Measurements from ENCODE around the gene TSPAN15. TPM values are rescaled to one million over a fixed set of nuclear protein-coding genes. Genes with fewer than 3 reads are reported as not detected.

The TSPAN15 gene
- total RNA-seq, 6 experiments from 2014 or later = 2.3 to 8.3 (median 3.3) TPM

- no peak overlapping the region for H3K4me3 ChIP-seq
- no peak overlapping the region for H3K27ac ChIP-seq
- intact Hi-C loops (cut with DNase I) = no loop called here
- no peaks in the 10 kb centered on the region for H3K9me3 ChIP-seq
- ATAC-seq (no peak), DNase-seq (no peak)
- TF ChIP-seq CTCF (IDR thresholded peaks at IDR 0.05) (no peak), POLR2A (IDR thresholded peaks at IDR 0.05) (no peak)
- no peaks in the 10 kb centered on the region for H3K4me1 ChIP-seq
- WGBS (ENCODE audit: insufficient coverage, low coverage, low lambda C conversion rate, missing lambda C conversion rate) = 69% methylated on average over 6 of the region's 8 CpGs
- no peaks in the 10 kb centered on the region for H3K27me3 ChIP-seq
- no peaks in the 10 kb centered on the region for H3K36me3 ChIP-seq
These were observed 26.8 kb downstream of the TSPAN15 start for GRCh38 chr10:69477968-69478597.

- H3K27ac ChIP-seq = peak overlapping the region in 2 of 3 donors; percentile 50 to 62
- no peaks in the 10 kb centered on the region for H3K27me3 ChIP-seq
- ATAC-seq = peak in 3 of 4 donors; percentile 10 to 28 (median 13)
- WGBS (ENCODE audit: insufficient coverage, low coverage, low lambda C conversion rate, missing lambda C conversion rate) = 25% methylated on average over 2 of the region's 7 CpGs
- TF ChIP-seq POLR2A (IDR thresholded peaks at IDR 0.05) (no peak), CTCF (IDR thresholded peaks at IDR 0.05) (no peak)
- H3K4me3 ChIP-seq = no peak overlapping the region
- no peak for DNase-seq
- H3K4me1 ChIP-seq = no peaks in the 10 kb centered on the region
- intact Hi-C loops (cut with DNase I) = no loop called here
- H3K9me3 ChIP-seq = no peaks in the 10 kb centered on the region
- no peaks in the 10 kb centered on the region for H3K36me3 ChIP-seq
These were observed 28.2 kb downstream of the TSPAN15 start for GRCh38 chr10:69479240-69480067.

GRCh38 chr10:69480068-69480412 is 28.8 kb downstream of the TSPAN15 start:
- H3K4me1 ChIP-seq = no peaks in the 10 kb centered on the region
- peak; percentile 43 to 53 (median 48) for ATAC-seq
- H3K27ac ChIP-seq = peak overlapping the region in 2 of 3 donors; percentile 50 to 62
- 36% methylated on average over 1 of the region's 1 CpG for WGBS (ENCODE audit: insufficient coverage, low coverage, low lambda C conversion rate, missing lambda C conversion rate)
- no peak for TF ChIP-seq POLR2A (IDR thresholded peaks at IDR 0.05)
- TF ChIP-seq CTCF (IDR thresholded peaks at IDR 0.05) = no peak
- H3K9me3 ChIP-seq = no peaks in the 10 kb centered on the region
- intact Hi-C loops (cut with DNase I) = no loop called here
- H3K36me3 ChIP-seq = no peaks in the 10 kb centered on the region
- no peak overlapping the region for H3K4me3 ChIP-seq
- no peak for DNase-seq
- no peaks in the 10 kb centered on the region for H3K27me3 ChIP-seq

GRCh38 chr10:69481305-69481704 is 30.0 kb downstream of the TSPAN15 start:
- no peaks in the 10 kb centered on the region for H3K27me3 ChIP-seq
- H3K36me3 ChIP-seq = no peaks in the 10 kb centered on the region
- H3K4me3 ChIP-seq = no peak overlapping the region
- H3K27ac ChIP-seq = peak overlapping the region in 2 of 3 donors; percentile 50 to 62
- DNase-seq = no peak
- intact Hi-C loops (cut with DNase I) = no loop called here
- 43% methylated on average over 6 of the region's 6 CpGs for WGBS (ENCODE audit: insufficient coverage, low coverage, low lambda C conversion rate, missing lambda C conversion rate)
- peak; percentile 53 to 72 (median 68) for ATAC-seq
- TF ChIP-seq POLR2A (IDR thresholded peaks at IDR 0.05) = no peak
- TF ChIP-seq CTCF (IDR thresholded peaks at IDR 0.05) = no peak
- H3K4me1 ChIP-seq = no peaks in the 10 kb centered on the region
- H3K9me3 ChIP-seq = no peaks in the 10 kb centered on the region

Data from right lobe of liver (tissue), 6 donors.